Body of pancreas (tissue), 4 donors: ENCODE data around the gene PRPSAP1. TPM values are rescaled to one million over a fixed set of nuclear protein-coding genes. Genes with fewer than 3 reads are reported as not detected.

ENCODE experiments used
- ATAC-seq: fragments of 150-250 bp; one replicate; pipeline ENCODE4 v1.9.1; 2016
- DNase-seq, 4 donors: peaks; one replicate each; pipeline ENCODE4 v3.0.0-alpha.2; 2019
- H3K27ac ChIP-seq, 4 donors: fragments of 200-600 bp; sonication (generic); 1 replicate in 3 of 4; 2 replicates in 1 of 4; pipeline versions ENCODE4 v1.5.1 to v1.6.1; 2016 to 2019; ENCODE audit warnings: mild to moderate bottlenecking in 1 of 4, mixed read lengths in 1 of 4, moderate library complexity in 1 of 4
- H3K27me3 ChIP-seq, 2 donors: fragments of 200-600 bp; sonication (generic); one replicate each; pipeline ENCODE4 v1.6.0; 2016; ENCODE audit warnings: mild to moderate bottlenecking in 1 of 2
- H3K36me3 ChIP-seq, 2 donors: fragments of 200-600 bp; sonication (generic); replicated peaks in 1 of 2; 2 replicates each; pipeline ENCODE4 v1.5.1; 2016; ENCODE audit warnings: low read depth in 2 of 2; ENCODE audit not compliant: insufficient read depth in 1 of 2
- H3K4me1 ChIP-seq: fragments of 200-600 bp; sonication (generic); one replicate; pipeline ENCODE4 v1.6.0; 2016
- H3K4me3 ChIP-seq, 2 donors: fragments of 200-600 bp; sonication (generic); 1 replicate in 1 of 2; 2 replicates in 1 of 2; pipeline ENCODE4 v1.5.1; 2016 to 2019
- H3K9me3 ChIP-seq, 3 donors: fragments of 200-600 bp; sonication (generic); 1 replicate in 2 of 3; 2 replicates in 1 of 3; pipeline ENCODE4 v1.5.1; 2016
- CTCF ChIP-seq, 7 experiments: fragments of 450-650 bp in 4 of 7; fragments of 200-600 bp in 3 of 7; sonication (generic) in 3 of 7; IDR thresholded peaks; one replicate each; pipeline ENCODE4 v1.5.1; 2016 to 2019; ENCODE audit warnings: antibody characterized with exemption in 7 of 7
- POLR2A ChIP-seq, 3 donors: fragments of 450-650 bp; IDR thresholded peaks; one replicate each; pipeline ENCODE4 v1.6.1; 2016; ENCODE audit warnings: antibody characterized with exemption in 3 of 3, mild to moderate bottlenecking in 2 of 3
- WGBS, 2 donors: methylation state at CpG; one replicate each; pipeline ENCODE4 v1.1.5; 2017; 5-methylcytosine and 5-hydroxymethylcytosine counted together
- intact Hi-C: fragments of 100-400 bp; cut with DNase I; formaldehyde crosslinking; loops from one replicate; pipeline ENCODE4 v1.15.1; 2023
- total RNA-seq, 2 donors: library from RNA; depleted of rRNA; stranded (reverse); fragments of >200 nt; gene quantifications; one replicate each; pipeline ENCODE4 v1.1.0, GENCODE V29; 2016

PRPSAP1 gene
- total RNA-seq, 2 donors from 2014 or later, result 34.8 to 55.7 TPM

DNA sequence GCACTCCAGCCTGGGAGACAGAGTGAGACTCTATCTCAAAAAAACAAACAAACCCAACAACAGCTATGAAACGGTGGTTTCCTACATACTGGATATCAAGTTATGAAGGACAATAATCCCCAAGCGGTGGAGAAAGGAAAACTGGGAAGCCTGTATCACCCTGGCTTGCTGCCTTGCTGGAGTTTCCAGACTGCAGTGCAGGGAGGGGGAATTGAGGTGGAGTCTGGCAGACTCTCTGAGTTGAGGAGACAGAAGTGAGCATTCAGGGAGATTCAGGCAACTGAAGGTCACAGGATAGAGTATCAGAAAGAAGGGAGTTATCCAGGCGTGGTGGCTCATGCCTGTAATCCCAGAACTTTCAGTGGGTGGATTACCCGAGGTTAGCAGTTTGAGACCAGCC, 57.5 kb downstream of the PRPSAP1 start:
- no peaks in the 10 kb centered on the region for H3K27me3 ChIP-seq
- H3K9me3 ChIP-seq, result no peaks in the 10 kb centered on the region
- DNase-seq, result no peak
- WGBS, 2 donors, result 55 to 65% methylated on average over 4 of the region's 4 CpGs
- intact Hi-C loops, result loop anchor here (10.0 kb wide), 1 partner anchor 381 kb away; no protein-coding TSS in a partner anchor
- H3K27ac ChIP-seq, result no peak overlapping the region
- no peak for ATAC-seq
- no peak for TF ChIP-seq CTCF (IDR thresholded peaks at IDR 0.05)
- TF ChIP-seq POLR2A (IDR thresholded peaks at IDR 0.05), result no peak
- H3K4me3 ChIP-seq, result no peak overlapping the region
- H3K4me1 ChIP-seq, result no peaks in the 10 kb centered on the region
- H3K36me3 ChIP-seq, result no peaks in the 10 kb centered on the region

GRCh38 chr17:76293106-76293505, 60.6 kb downstream of the PRPSAP1 start:
- H3K27ac ChIP-seq, result no peak overlapping the region
- DNase-seq (no peak), ATAC-seq (no peak)
- no peaks in the 10 kb centered on the region for H3K27me3 ChIP-seq
- no peak overlapping the region for H3K4me3 ChIP-seq
- intact Hi-C loops, result loop anchor here (10.0 kb wide), 1 partner anchor 378 kb away; no protein-coding TSS in a partner anchor
- no peaks in the 10 kb centered on the region for H3K4me1 ChIP-seq
- TF ChIP-seq POLR2A (IDR thresholded peaks at IDR 0.05), result no peak
- no peak for TF ChIP-seq CTCF (IDR thresholded peaks at IDR 0.05)
- H3K36me3 ChIP-seq, result no peaks in the 10 kb centered on the region
- 86 to 87% methylated on average over 3 to 7 of the region's 7 CpGs for WGBS, 2 donors
- H3K9me3 ChIP-seq, result no peaks in the 10 kb centered on the region

DNA sequence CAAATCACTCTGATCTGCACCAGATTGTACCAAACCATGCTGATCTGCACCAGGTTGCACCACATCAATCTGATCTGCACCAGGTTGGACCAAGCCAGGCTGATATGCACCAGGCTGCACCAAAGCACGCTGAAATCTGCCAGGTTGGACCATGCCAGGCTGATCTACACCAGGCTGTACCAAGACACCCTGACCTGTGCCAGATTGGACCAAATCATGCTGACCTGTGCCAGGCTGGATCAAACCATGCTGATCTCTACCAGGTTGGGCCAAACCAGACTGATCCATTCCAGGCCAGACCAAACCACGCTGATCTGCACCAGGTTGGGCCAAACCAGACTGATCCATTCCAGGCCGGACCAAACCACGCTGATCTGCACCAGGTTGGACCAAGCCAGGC, 61.1 kb downstream of the PRPSAP1 start:
- H3K4me1 ChIP-seq, result no peaks in the 10 kb centered on the region
- no peaks in the 10 kb centered on the region for H3K9me3 ChIP-seq
- H3K27me3 ChIP-seq, result no peaks in the 10 kb centered on the region
- intact Hi-C loops, result loop anchor here (10.0 kb wide), 1 partner anchor 378 kb away; no protein-coding TSS in a partner anchor
- TF ChIP-seq CTCF (IDR thresholded peaks at IDR 0.05), result no peak
- no peak for TF ChIP-seq POLR2A (IDR thresholded peaks at IDR 0.05)
- H3K4me3 ChIP-seq, result no peak overlapping the region
- ATAC-seq, result no peak
- no peak overlapping the region for H3K27ac ChIP-seq
- H3K36me3 ChIP-seq, result no peaks in the 10 kb centered on the region
- 94% methylated on average over 4 of the region's 4 CpGs; no CpG with 5 or more reads in 1 of the 2 donors for WGBS, 2 donors
- DNase-seq, result no peak

GRCh38 chr17:76281573-76282371, 71.9 kb downstream of the PRPSAP1 start:
- TF ChIP-seq CTCF (IDR thresholded peaks at IDR 0.05), result no peak
- no peak for TF ChIP-seq POLR2A (IDR thresholded peaks at IDR 0.05)
- 63 to 75% methylated on average over 6 to 23 of the region's 23 CpGs for WGBS, 2 donors
- Histone ChIP-seq H3K27ac (no peak overlapping the region), H3K36me3 (no peaks in the 10 kb centered on the region), H3K4me3 (no peak overlapping the region), H3K9me3 (no peaks in the 10 kb centered on the region), H3K27me3 (no peaks in the 10 kb centered on the region), H3K4me1 (peaks cover 14% of the 10 kb centered on the region)
- DNase-seq (no peak), ATAC-seq (no peak)
- intact Hi-C loops, result loop anchor here (5.0 kb wide), 1 partner anchor 159 kb away; no protein-coding TSS in a partner anchor
